HG03159 (cell line): ENCODE data around the gene BACH2.
"Not testable (repeated sequence)": the region's sequence is repeated elsewhere in the genome, so short reads cannot be mapped to it uniquely, and the experiment has no call there.

Experiments used
- ATAC-seq: cut with Tn5 transposase; IDR thresholded peaks from one replicate; pipeline ENCODE4 v1.9.1; 2021; ENCODE audit warnings: mild to moderate bottlenecking, moderate library complexity; ENCODE audit not compliant: unreplicated experiment

The BACH2 gene

DNA sequence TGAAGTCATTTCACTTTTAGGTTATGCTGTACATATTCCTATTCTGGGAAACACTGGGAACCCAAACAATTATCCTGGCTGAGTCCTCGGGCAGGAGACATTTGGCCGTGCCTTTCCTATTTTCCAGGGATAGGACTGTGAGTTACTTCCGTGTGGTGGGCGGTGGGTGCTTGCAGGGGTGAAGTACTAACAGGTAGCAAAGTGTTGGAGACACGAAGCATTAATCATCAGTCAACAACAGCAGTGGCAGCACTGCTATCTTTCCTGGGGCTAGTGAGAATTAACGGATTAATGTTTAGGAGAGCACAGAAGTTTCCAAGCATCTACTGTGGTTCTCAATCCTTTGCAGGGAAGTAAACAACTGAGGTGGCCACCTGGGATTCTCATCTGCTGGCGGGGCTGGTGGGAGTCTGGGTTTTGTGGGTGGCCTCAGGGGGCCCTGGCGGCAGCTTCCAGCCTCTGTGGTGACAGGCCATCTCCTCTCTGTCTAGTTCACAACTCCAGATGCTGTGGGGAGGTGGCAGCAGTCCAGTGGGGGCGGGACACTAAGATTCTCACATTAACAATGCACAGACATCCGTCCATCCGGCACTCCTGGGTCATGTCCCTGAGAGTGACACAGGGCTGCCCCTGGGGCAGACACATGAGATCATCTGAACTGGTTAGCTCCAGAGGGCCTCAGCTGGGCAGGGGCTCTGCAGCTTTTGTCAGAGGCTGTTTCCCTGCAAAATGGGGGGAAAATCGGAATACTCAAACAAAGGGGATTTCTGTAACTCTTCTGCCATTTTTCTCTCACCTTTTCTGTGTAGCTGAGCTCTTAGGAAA is 311.5 kb downstream of the BACH2 start:
- no peak for ATAC-seq

- no peak for ATAC-seq
These were observed 316.3 kb downstream of the BACH2 start for GRCh38 chr6:89980353-89980752.

GRCh38 chr6:89979481-89980119 is 317.0 kb downstream of the BACH2 start:
- ATAC-seq, result no peak

GRCh38 chr6:89978749-89979145 is 317.9 kb downstream of the BACH2 start:
- no peak for ATAC-seq

GRCh38 chr6:89977808-89978748 is 318.6 kb downstream of the BACH2 start:
- ATAC-seq, result no peak

- no peak for ATAC-seq
These were observed 320.0 kb downstream of the BACH2 start for GRCh38 chr6:89976694-89977020.

DNA sequence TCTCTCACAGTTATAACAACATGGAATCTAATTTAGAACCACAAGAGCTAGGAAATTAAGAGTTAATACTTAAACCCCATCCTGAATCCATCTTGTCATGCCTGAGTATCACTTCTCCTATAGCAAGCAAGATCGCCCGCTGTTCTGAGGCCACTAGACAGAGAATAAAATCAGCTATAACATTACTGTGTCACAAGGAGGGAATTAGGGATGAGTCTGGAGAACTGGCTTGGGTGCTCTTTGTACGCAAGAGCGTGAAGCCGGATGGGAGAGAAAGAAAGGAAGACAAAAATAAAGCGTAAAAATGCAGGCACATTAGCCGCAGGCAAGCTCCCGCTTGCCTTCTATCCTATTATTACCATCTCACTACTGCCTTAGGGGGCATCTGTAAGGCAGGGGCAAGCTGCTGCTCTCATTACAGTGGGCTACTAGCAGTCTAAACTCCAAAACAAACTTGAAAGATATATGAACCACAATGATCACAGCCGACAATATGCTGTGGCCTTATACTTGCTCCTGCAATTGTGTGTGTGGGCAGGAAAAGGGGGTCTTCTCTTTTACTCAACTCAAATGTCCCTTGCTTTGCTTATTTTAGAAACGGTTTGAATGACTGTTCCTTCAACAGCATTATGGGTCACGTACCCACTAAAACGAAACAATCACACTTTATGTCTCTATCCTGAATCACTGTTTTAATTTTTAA is 320.5 kb downstream of the BACH2 start:
- no peak for ATAC-seq

- ATAC-seq, result no peak
These were observed 321.3 kb downstream of the BACH2 start for GRCh38 chr6:89975366-89975765.

DNA sequence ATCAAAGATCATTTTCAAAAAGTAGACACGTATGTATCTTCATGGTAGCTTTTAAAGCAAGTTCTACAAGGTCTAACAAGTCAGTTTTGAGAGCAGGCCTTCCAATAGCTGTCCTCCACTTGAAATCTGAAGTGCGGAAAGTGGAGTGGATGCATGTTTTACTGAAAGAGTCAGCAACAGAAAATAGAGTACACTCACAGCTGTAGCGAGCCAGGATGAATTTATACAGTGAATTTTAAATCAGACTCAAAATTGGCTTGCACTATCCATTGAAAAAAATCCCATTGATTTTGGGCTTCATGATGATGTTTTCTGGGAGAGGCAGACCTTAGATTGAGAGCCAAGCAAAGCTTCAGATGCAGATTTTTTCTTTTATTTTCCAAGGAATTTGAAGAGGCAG is 321.8 kb downstream of the BACH2 start:
- no peak for ATAC-seq

DNA sequence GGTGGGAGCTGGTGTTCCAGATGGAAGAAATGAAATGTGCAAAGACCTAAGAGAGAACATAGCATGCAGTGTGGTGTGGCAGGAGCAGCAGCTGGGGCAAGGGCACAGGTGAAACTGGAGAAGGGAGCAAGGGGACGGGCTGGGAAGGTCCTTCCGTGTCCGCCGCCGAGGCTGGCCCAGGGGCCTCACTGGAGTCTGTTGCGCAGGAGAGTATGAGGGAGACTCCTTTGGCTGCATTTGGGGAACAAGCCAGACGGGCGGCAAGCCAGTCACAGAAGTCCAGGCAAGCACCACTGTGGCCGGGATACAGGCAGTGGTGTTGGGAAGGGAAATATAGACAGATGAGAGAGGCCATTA is 324.6 kb downstream of the BACH2 start:
- ATAC-seq, result no peak

DNA sequence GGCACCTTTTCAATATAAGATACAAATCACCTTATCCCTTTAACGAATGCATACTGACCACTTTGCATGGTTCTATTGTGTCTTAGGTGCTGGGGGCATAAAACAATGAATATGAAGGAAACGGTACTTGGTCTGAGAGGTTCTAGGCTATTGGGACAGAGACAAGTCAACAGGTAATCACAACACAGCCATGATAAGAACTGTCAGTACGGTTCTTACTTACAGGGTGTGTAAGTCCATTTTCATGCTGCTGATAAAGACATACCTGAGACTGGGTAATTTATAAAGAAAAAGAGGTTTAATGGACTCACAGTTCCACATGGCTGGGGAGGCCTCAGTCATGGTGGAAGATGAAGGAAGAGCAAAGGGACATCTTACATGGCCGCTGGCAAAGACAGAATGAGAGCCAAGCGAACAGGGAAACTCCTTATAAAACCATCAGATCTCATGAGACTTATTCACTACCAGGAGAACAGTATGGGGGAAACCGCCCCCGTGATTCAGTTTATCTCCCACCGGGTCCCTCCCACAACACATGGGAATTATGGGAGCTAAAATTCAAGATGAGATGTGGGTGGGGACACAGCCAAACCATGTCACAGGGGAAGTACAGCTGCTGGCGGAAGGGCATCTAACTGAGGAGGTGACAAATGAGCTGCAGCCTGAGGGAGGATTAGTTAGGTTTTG is 325.2 kb downstream of the BACH2 start:
- ATAC-seq, result not testable (repeated sequence)

DNA sequence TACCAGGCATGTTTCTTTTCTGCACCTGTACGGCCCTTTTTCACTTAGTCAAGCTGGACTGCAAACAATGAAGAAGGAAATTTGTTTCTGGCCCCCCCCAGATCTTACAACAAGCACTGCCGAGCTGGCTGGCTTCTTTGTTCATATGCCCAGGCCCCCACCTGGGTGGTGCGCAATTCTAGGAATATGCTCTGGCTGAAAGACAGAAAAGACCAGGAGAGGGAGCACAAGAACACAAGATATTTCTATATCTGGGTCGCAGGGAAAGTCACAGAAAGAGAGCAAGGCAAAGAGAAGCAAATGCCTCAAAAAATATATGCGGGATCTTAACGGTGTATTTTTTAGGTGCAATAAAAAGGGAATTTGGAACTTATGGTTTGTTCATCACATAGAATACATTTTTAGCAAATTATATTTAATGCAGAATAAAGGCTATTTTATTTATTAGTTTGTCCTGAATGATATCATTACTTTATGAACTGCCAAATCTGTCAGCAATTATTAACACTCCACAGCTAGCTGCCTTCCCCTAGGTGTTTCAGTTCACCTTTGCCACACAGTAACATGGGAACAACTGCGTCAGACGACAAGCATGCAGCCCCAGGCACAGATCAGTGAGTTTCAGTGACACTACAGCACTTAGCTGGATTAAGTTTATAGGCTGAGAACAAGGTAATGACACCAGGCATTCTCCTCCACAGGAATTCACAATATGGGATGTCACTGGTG is 325.9 kb downstream of the BACH2 start:
- ATAC-seq, result no peak

GRCh38 chr6:89970072-89970471 is 326.6 kb downstream of the BACH2 start:
- no peak for ATAC-seq

DNA sequence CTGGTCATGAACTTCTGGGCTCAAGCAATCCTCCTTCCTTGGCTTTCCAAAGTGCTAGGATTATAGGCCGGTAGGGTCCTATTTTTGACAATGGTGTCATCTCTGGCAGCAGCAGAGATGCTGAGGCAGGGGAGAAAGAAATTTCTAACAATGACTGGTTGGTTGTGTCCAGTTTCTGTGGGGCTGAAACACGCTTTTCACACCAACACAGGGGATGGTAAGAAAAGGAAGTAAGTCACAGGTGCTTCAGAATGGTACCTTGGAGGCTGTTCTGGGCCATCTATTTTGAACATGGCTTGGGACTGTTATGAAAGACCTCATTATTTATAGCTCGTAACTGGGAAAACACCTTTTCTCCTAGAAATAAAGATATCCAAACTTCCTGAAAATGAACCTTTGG is 329.7 kb downstream of the BACH2 start:
- no peak for ATAC-seq

- ATAC-seq, result no peak
These were observed 330.5 kb downstream of the BACH2 start for GRCh38 chr6:89966228-89966544.

- no peak for ATAC-seq
These were observed 331.0 kb downstream of the BACH2 start for GRCh38 chr6:89965441-89966227.

- no peak for ATAC-seq
These were observed 333.3 kb downstream of the BACH2 start for GRCh38 chr6:89963391-89963790.

- ATAC-seq, result no peak
These were observed 335.2 kb downstream of the BACH2 start for GRCh38 chr6:89961481-89961880.

- ATAC-seq, result no peak
These were observed 336.8 kb downstream of the BACH2 start for GRCh38 chr6:89959883-89960282.
